22Rv1 (cell line): ENCODE results near the gene YTHDF1.

Source experiments
- ZFX ChIP-seq: fragments of 450-650 bp; IDR thresholded peaks from 2 replicates; pipeline ENCODE4 v1.6.1; 2017; ENCODE audit warnings: antibody characterized with exemption, borderline replicate concordance
- TF ChIP-seq, protein P1 (sequence below): fragments of 450-650 bp; IDR thresholded peaks from 2 replicates; pipeline ENCODE4 v1.5.1; 2017; ENCODE audit warnings: mild to moderate bottlenecking

DNA sequence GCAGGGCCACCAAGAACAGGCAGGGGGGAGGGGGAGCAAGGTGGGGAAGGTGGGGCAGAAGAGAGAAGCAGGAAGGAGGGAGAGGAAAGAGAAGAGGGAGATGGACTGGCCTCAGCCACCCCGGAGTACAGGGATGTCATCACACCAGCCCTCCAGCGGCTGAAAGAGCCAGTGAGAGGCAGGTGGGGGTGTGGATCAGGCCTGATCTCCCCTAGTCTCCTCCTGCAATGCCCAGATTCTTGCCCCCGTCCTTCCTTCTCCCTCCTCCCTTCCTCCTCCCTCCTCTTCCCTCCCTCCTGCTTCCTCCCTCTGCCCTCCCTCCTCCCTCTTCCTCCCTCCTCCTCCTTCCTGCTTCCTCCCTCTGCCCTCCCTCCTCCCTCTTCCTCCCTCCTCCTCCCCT lies 61.5 kb downstream of the YTHDF1 start:
- TF ChIP-seq, protein P1, sequence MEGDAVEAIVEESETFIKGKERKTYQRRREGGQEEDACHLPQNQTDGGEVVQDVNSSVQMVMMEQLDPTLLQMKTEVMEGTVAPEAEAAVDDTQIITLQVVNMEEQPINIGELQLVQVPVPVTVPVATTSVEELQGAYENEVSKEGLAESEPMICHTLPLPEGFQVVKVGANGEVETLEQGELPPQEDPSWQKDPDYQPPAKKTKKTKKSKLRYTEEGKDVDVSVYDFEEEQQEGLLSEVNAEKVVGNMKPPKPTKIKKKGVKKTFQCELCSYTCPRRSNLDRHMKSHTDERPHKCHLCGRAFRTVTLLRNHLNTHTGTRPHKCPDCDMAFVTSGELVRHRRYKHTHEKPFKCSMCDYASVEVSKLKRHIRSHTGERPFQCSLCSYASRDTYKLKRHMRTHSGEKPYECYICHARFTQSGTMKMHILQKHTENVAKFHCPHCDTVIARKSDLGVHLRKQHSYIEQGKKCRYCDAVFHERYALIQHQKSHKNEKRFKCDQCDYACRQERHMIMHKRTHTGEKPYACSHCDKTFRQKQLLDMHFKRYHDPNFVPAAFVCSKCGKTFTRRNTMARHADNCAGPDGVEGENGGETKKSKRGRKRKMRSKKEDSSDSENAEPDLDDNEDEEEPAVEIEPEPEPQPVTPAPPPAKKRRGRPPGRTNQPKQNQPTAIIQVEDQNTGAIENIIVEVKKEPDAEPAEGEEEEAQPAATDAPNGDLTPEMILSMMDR, result no peak
- TF ChIP-seq ZFX, result no peak
